DMS114 treated with DMSO at 0.1 percent for 48 hours (cell line): ENCODE results near the gene OLFML1.

Experiments used
- DNase-seq: peaks from one replicate; lab custom pipeline; 2025; ENCODE audit not compliant: unreplicated experiment; lab: John Stamatoyannopoulos, UW

Gene OLFML1

GRCh38 chr11:7531011-7531410 lies 45.7 kb downstream of the OLFML1 start:
- no peak for DNase-seq

- no peak for DNase-seq
These were observed 47.3 kb downstream of the OLFML1 start for GRCh38 chr11:7532405-7533145.

GRCh38 chr11:7533199-7534041 lies 48.1 kb downstream of the OLFML1 start:
- no peak for DNase-seq

- no peak for DNase-seq
These were observed 48.7 kb downstream of the OLFML1 start for GRCh38 chr11:7534042-7534378.

GRCh38 chr11:7536100-7536499 lies 50.8 kb downstream of the OLFML1 start:
- DNase-seq, result no peak

- DNase-seq, result no peak
These were observed 52.0 kb downstream of the OLFML1 start for GRCh38 chr11:7537265-7537664.

GRCh38 chr11:7538031-7538430 lies 52.7 kb downstream of the OLFML1 start:
- DNase-seq, result no peak

GRCh38 chr11:7538466-7539454 lies 53.5 kb downstream of the OLFML1 start:
- no peak for DNase-seq

GRCh38 chr11:7540830-7541555 lies 55.7 kb downstream of the OLFML1 start:
- no peak for DNase-seq

GRCh38 chr11:7543302-7543701 lies 58.0 kb downstream of the OLFML1 start:
- no peak for DNase-seq

GRCh38 chr11:7544021-7544420 lies 58.7 kb downstream of the OLFML1 start:
- no peak for DNase-seq

- no peak for DNase-seq
These were observed 60.3 kb downstream of the OLFML1 start for GRCh38 chr11:7545611-7546010.

GRCh38 chr11:7546324-7546791 lies 61.1 kb downstream of the OLFML1 start:
- DNase-seq, result no peak

GRCh38 chr11:7547687-7548086 lies 62.4 kb downstream of the OLFML1 start:
- no peak for DNase-seq

- DNase-seq, result no peak
These were observed 63.5 kb downstream of the OLFML1 start for GRCh38 chr11:7548659-7549274.

- DNase-seq, result no peak
These were observed 64.4 kb downstream of the OLFML1 start for GRCh38 chr11:7549681-7550080.

GRCh38 chr11:7551571-7551970 lies 66.3 kb downstream of the OLFML1 start:
- DNase-seq, result no peak

- no peak for DNase-seq
These were observed 67.4 kb downstream of the OLFML1 start for GRCh38 chr11:7552666-7553065.

- no peak for DNase-seq
These were observed 69.9 kb downstream of the OLFML1 start for GRCh38 chr11:7555052-7555699.

- no peak for DNase-seq
These were observed 72.7 kb downstream of the OLFML1 start for GRCh38 chr11:7558046-7558445.
